NCI-H446 treated with DMSO at 0.1 percent for 48 hours (cell line): ENCODE data around the gene SLFN14.
"Not testable (repeated sequence)": the region's sequence is repeated elsewhere in the genome, so short reads cannot be mapped to it uniquely, and the experiment has no call there.

Experiments used
- DNase-seq: peaks from one replicate; lab custom pipeline; 2025; lab: John Stamatoyannopoulos, UW

The SLFN14 gene

GRCh38 chr17:35559495-35560210 lies 966 bp downstream of the SLFN14 start:
- no peak for DNase-seq

- no peak for DNase-seq
These were observed 3.3 kb downstream of the SLFN14 start for GRCh38 chr17:35557353-35557752.

DNA sequence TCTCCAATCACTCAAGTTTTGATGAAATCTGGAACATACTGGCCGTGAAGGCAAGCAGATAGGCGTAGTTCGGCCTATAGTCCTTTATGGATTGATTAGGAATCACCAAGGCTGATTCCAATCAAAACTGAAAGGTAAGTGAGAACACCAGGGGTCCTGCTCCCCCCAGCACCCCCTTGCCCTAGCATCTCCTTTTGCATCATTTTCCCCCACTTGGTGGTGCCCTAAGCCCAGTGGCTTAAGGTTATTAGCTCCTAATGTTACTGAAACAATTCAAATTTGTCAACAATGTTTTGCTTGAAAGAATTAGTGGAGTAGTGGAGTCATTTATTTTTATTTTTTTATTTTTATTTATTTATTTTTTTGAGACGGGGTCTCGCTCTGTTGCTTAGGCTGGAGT lies 4.9 kb downstream of the SLFN14 start:
- DNase-seq, result no peak

DNA sequence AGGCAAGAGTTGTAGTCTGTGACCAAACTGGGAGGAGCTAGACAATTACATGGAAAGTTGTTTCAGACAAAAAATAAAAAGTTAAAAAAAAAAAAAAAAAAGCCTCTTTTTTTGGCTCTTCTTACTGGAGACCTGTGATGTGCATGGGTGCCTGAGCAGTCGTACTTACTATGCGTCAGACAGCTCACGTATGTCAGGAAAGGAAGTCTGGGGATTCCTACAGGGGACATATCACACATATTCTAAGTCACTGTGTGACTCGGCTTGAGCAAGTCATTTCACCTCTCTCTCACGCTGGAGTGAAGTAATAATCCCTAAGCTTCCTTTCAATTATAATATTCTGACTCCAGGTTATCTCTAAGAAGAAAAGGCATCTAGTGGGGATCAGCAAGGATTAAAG lies 6.0 kb downstream of the SLFN14 start:
- no peak for DNase-seq

- no peak for DNase-seq
These were observed 7.3 kb downstream of the SLFN14 start for GRCh38 chr17:35553310-35553709.

GRCh38 chr17:35548978-35549377 lies 11.6 kb downstream of the SLFN14 start:
- DNase-seq, result no peak

DNA sequence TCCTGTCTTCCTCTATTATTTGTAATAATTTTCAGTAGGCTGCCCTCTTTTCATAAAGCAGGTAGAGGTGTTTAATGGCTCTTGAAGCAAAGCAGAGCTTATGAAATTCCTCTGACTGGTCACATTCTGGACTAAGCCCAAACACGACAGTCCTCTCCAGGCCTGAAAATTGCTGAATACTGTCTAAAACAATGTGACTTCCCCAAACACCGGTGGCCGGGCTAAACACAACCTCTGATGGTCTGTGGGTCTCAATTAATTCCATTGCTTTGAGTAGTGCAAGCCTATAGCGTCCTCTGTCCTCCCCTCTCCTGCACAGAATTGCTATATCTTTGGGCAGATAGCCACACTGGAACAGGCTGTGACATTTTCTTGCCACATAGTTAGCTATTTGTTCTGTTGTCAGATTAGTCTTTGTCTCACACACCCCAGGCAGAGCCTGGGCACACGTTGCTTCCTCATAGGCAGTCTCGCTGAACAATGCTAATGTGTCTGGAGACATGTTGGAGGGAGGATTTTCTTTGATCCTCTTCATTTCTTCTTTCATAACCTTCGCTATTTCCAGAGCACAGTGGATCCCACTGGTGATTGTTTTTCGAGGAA lies 12.3 kb downstream of the SLFN14 start:
- no peak for DNase-seq

DNA sequence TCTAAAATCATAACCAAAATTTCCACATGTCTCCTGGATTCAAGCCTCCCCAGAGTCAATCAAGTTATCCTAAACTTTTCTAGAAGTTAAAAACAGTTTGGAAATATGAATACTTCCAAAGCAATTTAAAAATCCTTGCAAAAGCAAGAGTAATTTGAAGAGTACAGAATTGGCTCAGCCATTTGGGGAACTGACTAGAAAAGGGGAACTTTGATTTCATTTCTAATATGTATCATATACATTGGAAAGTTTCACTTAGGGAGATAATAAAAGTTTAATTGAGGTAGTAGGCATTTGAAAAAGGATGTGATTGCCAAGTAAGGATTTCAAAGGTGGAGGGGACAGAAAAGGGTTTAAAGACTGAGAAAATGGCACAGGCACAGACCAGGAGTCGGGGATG lies 14.1 kb downstream of the SLFN14 start:
- no peak for DNase-seq

GRCh38 chr17:35545150-35545549 lies 15.5 kb downstream of the SLFN14 start:
- DNase-seq, result no peak

- DNase-seq, result no peak
These were observed 16.8 kb downstream of the SLFN14 start for GRCh38 chr17:35543856-35544255.

DNA sequence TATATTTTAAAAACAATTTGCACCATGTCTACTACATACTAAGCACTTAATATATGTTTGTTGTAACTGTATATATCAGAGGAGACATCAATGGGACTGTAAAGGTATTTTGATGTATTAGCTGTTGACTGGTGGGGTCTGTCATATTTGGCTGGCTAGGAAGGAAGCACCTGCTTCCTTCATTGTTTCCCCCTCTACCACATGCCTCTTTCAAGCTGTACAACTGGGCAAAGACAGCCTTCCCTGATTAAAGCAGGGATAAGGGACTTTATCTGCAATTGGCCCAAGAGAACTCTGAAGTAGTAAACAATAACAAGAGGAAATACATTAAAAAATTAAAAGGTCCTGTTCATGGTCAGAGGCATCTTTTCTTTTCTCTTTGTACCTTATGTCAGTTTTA lies 17.6 kb downstream of the SLFN14 start:
- DNase-seq, result no peak

DNA sequence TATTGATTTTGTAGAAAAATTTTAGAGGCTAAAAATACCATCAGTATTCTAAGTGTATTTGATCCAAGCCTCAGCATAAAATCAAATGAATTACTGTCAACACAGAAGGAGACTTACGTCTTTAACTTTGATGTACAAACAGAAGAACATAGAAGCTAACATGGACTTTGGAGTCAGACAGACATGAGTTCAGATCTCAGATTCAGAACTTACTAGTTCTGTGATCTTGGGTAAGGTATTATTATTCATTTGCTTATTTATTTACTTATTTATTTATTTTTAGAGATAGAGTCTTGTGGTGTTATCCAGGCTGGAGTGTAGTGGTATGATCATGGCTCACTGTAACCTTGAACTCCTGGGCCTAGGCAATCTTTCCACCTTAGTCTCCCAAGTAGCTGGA lies 19.2 kb downstream of the SLFN14 start:
- DNase-seq, result no peak

DNA sequence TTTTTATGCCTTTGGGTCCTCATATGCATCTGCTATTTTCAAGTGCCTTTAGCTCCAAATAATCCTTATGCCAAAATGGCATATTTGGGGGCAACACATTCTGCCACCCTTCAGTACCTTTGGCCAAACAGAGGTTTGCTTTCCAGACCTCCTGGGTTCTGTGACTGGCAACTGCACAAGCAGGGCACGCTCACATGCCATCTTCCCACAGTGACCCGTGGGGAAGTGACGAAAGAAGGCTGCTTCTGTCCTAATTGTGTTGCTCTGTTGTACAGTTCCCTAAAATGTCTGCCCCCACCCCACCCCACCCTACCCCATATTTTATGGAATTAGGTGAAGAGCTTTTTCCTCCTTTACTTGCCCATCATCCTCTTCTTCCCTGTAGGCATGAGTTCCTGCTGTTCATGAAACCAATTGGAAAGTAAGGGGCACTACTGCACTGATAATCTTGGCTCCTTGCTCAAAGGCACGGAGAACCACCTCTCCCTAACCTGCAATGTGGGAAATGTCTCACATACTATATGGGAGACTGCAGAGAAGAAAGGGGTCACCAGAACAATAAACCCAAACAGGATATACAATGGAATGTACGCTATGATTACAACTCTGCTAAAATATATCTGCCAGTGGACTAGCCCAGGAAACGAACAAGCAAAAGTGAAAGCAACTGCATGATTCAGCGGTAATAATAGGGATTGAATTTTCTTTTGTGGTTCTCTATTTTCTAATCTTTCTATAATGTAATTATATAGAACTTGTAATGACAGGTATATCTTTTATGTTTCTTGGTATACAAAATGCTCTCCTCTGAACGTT lies 19.8 kb downstream of the SLFN14 start:
- no peak for DNase-seq

DNA sequence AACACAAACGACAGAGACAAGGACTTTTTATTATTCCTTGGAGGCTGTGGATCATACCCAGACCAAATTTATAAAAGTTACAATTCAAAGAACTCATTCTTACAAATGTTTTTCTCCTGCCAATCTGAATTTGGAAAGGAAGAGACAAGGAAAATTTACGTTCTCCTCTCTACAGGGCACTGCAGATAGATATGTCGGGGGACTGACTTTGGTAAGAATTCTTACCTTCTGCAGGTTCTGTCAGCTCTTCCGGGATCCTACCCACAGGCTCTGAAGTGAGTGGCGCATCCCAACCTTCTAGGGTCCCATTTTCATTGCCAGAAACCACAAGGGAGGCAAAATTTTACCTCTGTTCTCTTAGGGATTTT lies 21.0 kb downstream of the SLFN14 start:
- DNase-seq, result no peak

DNA sequence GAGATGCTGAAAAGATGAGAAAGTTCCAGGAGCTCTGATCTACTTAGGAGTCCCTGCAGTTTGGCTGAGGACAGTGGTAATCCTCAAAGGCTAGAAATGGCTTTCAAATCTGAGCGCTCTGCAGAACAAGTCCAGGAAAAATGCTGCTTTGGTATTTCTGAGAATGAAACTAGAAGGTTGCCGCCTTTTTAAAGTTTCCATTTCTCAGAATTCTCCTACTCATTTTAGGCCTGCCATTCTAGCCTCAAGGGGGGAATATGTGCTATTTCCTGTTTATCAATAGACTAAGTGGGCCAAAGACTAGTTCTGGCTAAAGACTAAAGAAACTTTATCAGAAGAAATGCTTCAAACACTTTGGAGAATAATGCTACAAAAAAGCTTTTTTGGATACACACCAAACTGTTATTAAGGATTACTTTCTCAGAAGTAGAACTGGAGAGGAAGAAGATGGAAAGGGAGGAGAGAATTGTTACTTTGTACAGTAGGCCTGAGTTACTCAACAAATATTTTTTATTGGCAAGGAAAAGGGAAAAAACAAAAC lies 22.9 kb downstream of the SLFN14 start, which contains the start of gene SLFN12L:
TSS of gene SLFN12L (minus strand) at position 78 of the 541 bp plus-strand sequence. CDS start 15,314 bp downstream, outside the sequence.
- no peak for DNase-seq

GRCh38 chr17:35536664-35537171 lies 23.9 kb downstream of the SLFN14 start:
- DNase-seq, result no peak

- DNase-seq, result not testable (repeated sequence)
These were observed 25.2 kb downstream of the SLFN14 start for GRCh38 chr17:35535406-35535805.

- DNase-seq, result no peak
These were observed 26.0 kb downstream of the SLFN14 start for GRCh38 chr17:35534576-35535093.

DNA sequence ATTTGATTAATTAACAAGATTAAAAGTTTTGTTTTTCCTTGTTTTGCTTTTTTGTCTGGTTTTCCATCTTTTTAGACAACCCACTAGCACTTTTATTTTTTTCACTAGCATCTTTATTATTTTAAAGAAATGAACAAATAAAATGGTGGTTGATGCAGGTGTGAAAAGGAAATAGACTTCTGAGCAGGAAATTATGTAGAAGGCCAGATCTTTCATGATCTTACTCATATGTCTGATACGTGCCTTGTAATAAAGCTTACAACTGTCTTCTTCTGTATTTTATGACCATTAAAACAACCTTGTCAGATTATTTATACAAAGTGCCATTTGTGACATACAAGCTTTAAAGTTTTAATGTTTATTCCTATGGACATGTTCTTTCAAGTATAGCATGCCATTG lies 29.5 kb downstream of the SLFN14 start:
- DNase-seq, result no peak

GRCh38 chr17:35529866-35530265 lies 30.8 kb downstream of the SLFN14 start:
- DNase-seq, result no peak

- DNase-seq, result not testable (repeated sequence)
These were observed 31.3 kb downstream of the SLFN14 start for GRCh38 chr17:35529326-35529725.

DNA sequence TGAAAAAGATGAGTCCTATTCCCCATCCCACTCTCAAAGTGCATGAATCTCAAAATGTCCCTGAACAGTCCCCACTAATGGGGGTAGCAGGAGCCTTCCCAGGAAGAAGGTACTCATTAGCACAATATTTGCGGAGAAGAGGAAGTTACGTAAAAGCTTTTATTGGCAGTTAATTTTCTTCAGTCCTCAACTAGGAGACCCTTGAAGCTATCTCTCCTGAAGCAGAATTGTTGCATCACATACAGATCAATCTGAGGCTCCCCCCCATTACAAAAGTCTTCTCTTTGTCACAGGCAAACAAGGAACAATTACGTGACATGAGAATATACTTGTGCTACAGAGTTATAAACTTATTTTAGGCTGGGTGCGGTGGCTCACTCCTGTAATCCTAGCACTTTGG lies 37.3 kb downstream of the SLFN14 start:
- DNase-seq, result no peak
